B cell (primary cell): Measurements from ENCODE around the gene LIMCH1. TPM values are rescaled to one million over a fixed set of nuclear protein-coding genes. Genes with fewer than 3 reads are reported as not detected.

Source experiments
- ATAC-seq: fragments of 200-7000 bp; cut with Tn5 transposase; one replicate; pipeline ENCODE4 v1.10.0; 2021; ENCODE audit warnings: low read depth, mild to moderate bottlenecking, moderate number of reproducible peaks, moderate library complexity
- CTCF ChIA-PET: fragments of 350-600 bp; sonication (Branson Sonifier 250); formaldehyde crosslinking; loops from one replicate; lab custom pipeline; 2021; ENCODE audit warnings: antibody characterized with exemption, inconsistent platforms; lab: Charles Lee
- POLR2A ChIA-PET: fragments of 350-600 bp; sonication (Branson Sonifier 250); formaldehyde crosslinking; loops from one replicate; lab custom pipeline; 2021; ENCODE audit warnings: antibody characterized with exemption; lab: Charles Lee
- DNase-seq: peaks from one replicate; pipeline ENCODE4 v3.0.0; 2013
- H2AFZ ChIP-seq: 2 replicates; pipeline ENCODE4 v1.6.1; 2012; ENCODE audit warnings: mild to moderate bottlenecking, low read depth, low read length; ENCODE audit not compliant: insufficient read depth, poor library complexity, severe bottlenecking
- H3K27ac ChIP-seq, 2 donors: 1 replicate in 1 of 2; 2 replicates in 1 of 2; pipeline ENCODE4 v1.5.1; 2012 to 2013; ENCODE audit warnings: low read length in 2 of 2, mild to moderate bottlenecking in 2 of 2, moderate library complexity in 1 of 2
- H3K27me3 ChIP-seq, 4 experiments: fragments of 200-600 bp in 1 of 4; sonication (generic) in 1 of 4; replicated peaks in 1 of 4; 1 replicate in 2 of 4; 2 replicates in 2 of 4; pipeline versions ENCODE4 v1.6.1 to v1.7.0; 2013 to 2016; ENCODE audit warnings: low read length in 3 of 4, mild to moderate bottlenecking in 2 of 4, mixed read lengths in 1 of 4, moderate library complexity in 1 of 4; ENCODE audit not compliant: insufficient read depth in 4 of 4, control insufficient read depth in 3 of 4; ENCODE audit errors: control extremely low read depth in 1 of 4
- H3K36me3 ChIP-seq, 2 experiments: replicated peaks in 1 of 2; 1 replicate in 1 of 2; 2 replicates in 1 of 2; pipeline versions ENCODE4 v1.6.1 to v1.7.1; 2013; ENCODE audit warnings: low read length in 1 of 2; ENCODE audit not compliant: insufficient read depth in 2 of 2, control insufficient read depth in 1 of 2; ENCODE audit errors: control extremely low read depth in 1 of 2, extremely low read depth in 1 of 2
- H3K4me1 ChIP-seq, 2 donors: fragments of 200-600 bp in 1 of 2; sonication (generic) in 1 of 2; 1 replicate in 1 of 2; 2 replicates in 1 of 2; pipeline versions ENCODE4 v1.5.1 to v1.6.1; 2013 to 2017; ENCODE audit warnings: low read length in 2 of 2; ENCODE audit not compliant: control insufficient read depth in 2 of 2, insufficient read depth in 2 of 2
- H3K4me2 ChIP-seq: replicated peaks from 2 replicates; pipeline ENCODE3; 2012; ENCODE audit warnings: mild to moderate bottlenecking, low read depth, low read length; ENCODE audit not compliant: poor library complexity, severe bottlenecking
- H3K4me3 ChIP-seq, 5 experiments: fragments of 200-600 bp in 1 of 5; sonication (generic) in 1 of 5; 1 replicate in 3 of 5; 2 replicates in 2 of 5; pipeline versions ENCODE4 v1.5.1 to v1.7.0; 2011 to 2016; ENCODE audit warnings: low read length in 4 of 5, mild to moderate bottlenecking in 4 of 5, low read depth in 2 of 5, control low read depth in 1 of 5, moderate library complexity in 1 of 5; ENCODE audit not compliant: insufficient read depth in 1 of 5; ENCODE audit errors: control extremely low read depth in 1 of 5, extremely low read depth in 1 of 5
- H3K79me2 ChIP-seq: fragments of 200-600 bp; sonication (generic); one replicate; pipeline ENCODE4 v1.6.0; 2016; ENCODE audit warnings: low read length; ENCODE audit not compliant: control insufficient read depth, insufficient read depth
- H3K9ac ChIP-seq: fragments of 200-600 bp; sonication (generic); 2 replicates; pipeline ENCODE4 v1.6.1; 2017; ENCODE audit warnings: mild to moderate bottlenecking, low read length, moderate library complexity
- H3K9me3 ChIP-seq, 3 donors: one replicate each; pipeline versions ENCODE4 v1.6.1 to v1.7.1; 2013; ENCODE audit warnings: low read length in 2 of 3; ENCODE audit not compliant: control insufficient read depth in 2 of 3, insufficient read depth in 1 of 3; ENCODE audit errors: control extremely low read depth in 1 of 3
- H4K20me1 ChIP-seq: 2 replicates; pipeline ENCODE4 v1.6.0; 2012; ENCODE audit warnings: mild to moderate bottlenecking, low read length; ENCODE audit not compliant: insufficient read depth, control insufficient read depth, poor library complexity, severe bottlenecking
- H3K27ac Mint-ChIP-seq: one replicate; pipeline ENCODE4 v1.8.0; 2021; ENCODE audit warnings: mixed read lengths
- H3K27me3 Mint-ChIP-seq: one replicate; pipeline ENCODE4 v1.8.0; 2021; ENCODE audit warnings: mixed read lengths
- H3K4me1 Mint-ChIP-seq: one replicate; pipeline ENCODE4 v1.8.0; 2021; ENCODE audit warnings: mixed read lengths
- H3K4me3 Mint-ChIP-seq: one replicate; pipeline ENCODE4 v1.8.0; 2021; ENCODE audit warnings: mixed read lengths
- H3K9me3 Mint-ChIP-seq: one replicate; pipeline ENCODE4 v1.8.0; 2022; ENCODE audit warnings: mixed read lengths; ENCODE audit not compliant: insufficient read depth
- EZH2 ChIP-seq: IDR thresholded peaks from 2 replicates; pipeline ENCODE4 v1.6.1; 2012; ENCODE audit warnings: borderline replicate concordance, low read depth, mild to moderate bottlenecking, moderate library complexity, low read length; ENCODE audit not compliant: insufficient read depth, poor library complexity, severe bottlenecking
- WGBS: methylation state at CpG from one replicate; pipeline ENCODE4 v1.1.5; 2013; ENCODE audit warnings: missing lambda C conversion rate; ENCODE audit not compliant: insufficient coverage; 5-methylcytosine and 5-hydroxymethylcytosine counted together
- intact Hi-C: fragments of 100-400 bp; cut with micrococcal nuclease; formaldehyde crosslinking; loops from one replicate; pipeline ENCODE4 v1.10.0; 2022
- polyA plus RNA-seq: library from polyadenylated mRNA; depleted of rRNA; stranded (reverse); fragments of >200 nt; gene quantifications from 2 replicates; pipeline ENCODE4 v1.2.3, GENCODE V29; 2012
- total RNA-seq, 2 donors: library from RNA; stranded (reverse); fragments of 120-200 nt in 1 of 2; gene quantifications; 1 replicate in 1 of 2; 2 replicates in 1 of 2; pipeline versions ENCODE4 v1.2.3 to v1.2.4, GENCODE V29; 2013 to 2022
- TF ChIP-seq, protein P1 (sequence below): fragments of 200-600 bp; IDR thresholded peaks from one replicate; pipeline ENCODE4 v1.8.0; 2022; ENCODE audit warnings: antibody characterized with exemption, mild to moderate bottlenecking

The LIMCH1 gene
- total and polyA plus RNA-seq, 2 donors (not counting 1 experiment from before 2014, with no cell fraction given): not detected

DNA sequence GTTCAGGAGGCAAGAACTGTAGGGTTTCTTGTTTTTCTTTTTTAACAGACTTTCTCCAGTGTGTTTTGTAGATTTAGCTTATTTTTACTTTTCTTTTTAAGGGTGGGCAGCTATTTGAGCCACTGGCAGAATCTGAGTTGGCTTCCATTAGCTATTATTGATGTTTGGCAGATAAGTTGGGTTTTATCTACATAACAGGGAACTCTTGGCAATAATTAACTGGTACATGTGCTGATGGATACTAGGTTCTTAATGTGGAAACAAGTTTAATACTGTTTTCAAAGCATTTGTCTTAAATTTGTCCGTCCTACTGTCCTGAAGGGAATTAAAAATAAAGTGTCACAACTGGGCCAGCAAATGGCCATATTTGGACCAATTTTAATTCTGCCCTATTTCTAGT lies 130.1 kb downstream of the LIMCH1 start:
- Histone ChIP-seq H3K4me2 (no peak overlapping the region), H3K9ac (no peak overlapping the region), H3K27ac (no peak overlapping the region), H3K79me2 (no peaks in the 10 kb centered on the region), H3K4me1 (no peaks in the 10 kb centered on the region), H3K4me3 (no peak overlapping the region), H3K27me3 (no peaks in the 10 kb centered on the region), H4K20me1 (no peaks in the 10 kb centered on the region), H2AFZ (no peak overlapping the region), H3K9me3 (no peaks in the 10 kb centered on the region), H3K36me3 (no peaks in the 10 kb centered on the region)
- ChIA-PET CTCF (interaction anchor here (1.4 kb wide), 1 partner anchor 24 kb away, joined by 3 read pairs; no protein-coding TSS in a partner anchor), POLR2A (no interaction called here)
- H3K27me3 Mint-ChIP-seq: peaks cover 11% of the 10 kb centered on the region
- WGBS: no CpG with 5 or more reads among the region's 1 CpG
- H3K27ac Mint-ChIP-seq: no peak overlapping the region
- ATAC-seq (no peak), DNase-seq (no peak)
- intact Hi-C loops: no loop called here
- H3K4me3 Mint-ChIP-seq: no peak overlapping the region
- H3K4me1 Mint-ChIP-seq: no peaks in the 10 kb centered on the region
- no peaks in the 10 kb centered on the region for H3K9me3 Mint-ChIP-seq
- TF ChIP-seq EZH2: no peak
- TF ChIP-seq, protein P1, sequence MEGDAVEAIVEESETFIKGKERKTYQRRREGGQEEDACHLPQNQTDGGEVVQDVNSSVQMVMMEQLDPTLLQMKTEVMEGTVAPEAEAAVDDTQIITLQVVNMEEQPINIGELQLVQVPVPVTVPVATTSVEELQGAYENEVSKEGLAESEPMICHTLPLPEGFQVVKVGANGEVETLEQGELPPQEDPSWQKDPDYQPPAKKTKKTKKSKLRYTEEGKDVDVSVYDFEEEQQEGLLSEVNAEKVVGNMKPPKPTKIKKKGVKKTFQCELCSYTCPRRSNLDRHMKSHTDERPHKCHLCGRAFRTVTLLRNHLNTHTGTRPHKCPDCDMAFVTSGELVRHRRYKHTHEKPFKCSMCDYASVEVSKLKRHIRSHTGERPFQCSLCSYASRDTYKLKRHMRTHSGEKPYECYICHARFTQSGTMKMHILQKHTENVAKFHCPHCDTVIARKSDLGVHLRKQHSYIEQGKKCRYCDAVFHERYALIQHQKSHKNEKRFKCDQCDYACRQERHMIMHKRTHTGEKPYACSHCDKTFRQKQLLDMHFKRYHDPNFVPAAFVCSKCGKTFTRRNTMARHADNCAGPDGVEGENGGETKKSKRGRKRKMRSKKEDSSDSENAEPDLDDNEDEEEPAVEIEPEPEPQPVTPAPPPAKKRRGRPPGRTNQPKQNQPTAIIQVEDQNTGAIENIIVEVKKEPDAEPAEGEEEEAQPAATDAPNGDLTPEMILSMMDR: no peak

DNA sequence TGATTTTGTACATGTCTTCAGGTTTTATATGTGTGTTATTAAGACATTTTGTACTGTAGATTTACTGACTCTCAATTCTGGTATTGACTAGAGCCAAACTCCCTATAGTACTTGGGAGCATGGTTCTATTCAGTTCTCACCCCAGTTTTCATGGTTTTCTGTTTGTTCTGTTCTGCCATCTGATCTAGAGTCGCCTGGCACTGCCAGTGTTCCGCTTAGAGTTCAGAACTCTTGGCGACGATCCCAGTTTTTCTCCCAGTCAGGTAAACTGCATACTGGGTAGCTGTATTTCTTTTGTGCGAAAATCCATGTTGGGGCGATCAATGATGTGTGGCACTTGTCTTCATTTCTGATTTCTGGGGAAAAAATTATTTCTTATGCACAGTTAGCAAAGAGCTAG lies 132.6 kb downstream of the LIMCH1 start:
- Mint-ChIP-seq H3K27ac (no peak overlapping the region), H3K4me1 (no peaks in the 10 kb centered on the region), H3K4me3 (no peak overlapping the region), H3K9me3 (no peaks in the 10 kb centered on the region), H3K27me3 (peaks cover 4% of the 10 kb centered on the region)
- Histone ChIP-seq H3K27me3 (no peaks in the 10 kb centered on the region), H3K4me2 (no peak overlapping the region), H3K9me3 (no peaks in the 10 kb centered on the region), H3K79me2 (no peaks in the 10 kb centered on the region), H3K36me3 (no peaks in the 10 kb centered on the region), H4K20me1 (no peaks in the 10 kb centered on the region), H3K9ac (no peak overlapping the region), H2AFZ (no peak overlapping the region), H3K27ac (no peak overlapping the region), H3K4me3 (no peak overlapping the region), H3K4me1 (no peaks in the 10 kb centered on the region)
- ATAC-seq: no peak
- no peak for TF ChIP-seq EZH2
- TF ChIP-seq, protein P1: no peak
- POLR2A ChIA-PET: no interaction called here
- CTCF ChIA-PET: no interaction called here
- no peak for DNase-seq
- intact Hi-C loops: no loop called here
- WGBS: 100% methylated on average over 5 of the region's 6 CpGs
